ENCODE data around the gene BCL3.

Gene BCL3

DNA sequence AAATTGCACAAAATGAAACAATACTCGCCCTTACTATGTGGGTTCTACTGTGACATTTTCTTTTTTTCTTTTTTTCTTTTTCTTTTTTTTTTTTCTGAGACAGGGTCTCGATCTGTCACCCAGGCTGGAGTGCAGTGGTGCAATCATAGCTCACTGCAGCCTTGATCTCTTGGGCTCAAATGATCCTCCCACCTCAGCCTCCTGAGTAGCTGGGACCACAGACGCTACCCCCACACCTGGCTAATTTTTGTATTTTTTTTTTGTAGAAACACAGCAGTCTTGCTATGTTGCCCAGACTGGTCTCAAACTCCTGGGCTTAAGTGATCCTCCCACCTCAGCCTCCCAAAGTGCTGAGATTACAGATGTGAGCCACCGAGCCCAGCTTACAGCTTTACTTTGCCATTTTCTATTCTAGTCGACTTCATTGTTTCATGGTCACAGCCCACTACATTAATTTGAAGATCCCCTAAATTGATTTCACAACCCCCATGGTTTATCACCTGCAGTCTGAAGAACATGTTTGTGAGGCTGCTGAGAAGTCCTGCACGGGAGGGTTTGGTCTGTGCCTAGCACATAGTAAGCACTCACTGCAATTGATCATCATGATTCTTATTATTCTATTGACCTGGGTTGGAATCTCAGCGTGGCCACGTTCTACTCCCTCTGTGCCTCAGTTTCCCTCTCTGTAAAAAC lies 3.8 kb downstream of the BCL3 start:
- H3K4me1 ChIP-seq (ENCODE audit: insufficient read depth, low read length), result peaks cover 37% of the 10 kb centered on the region
- no peaks in the 10 kb centered on the region for H3K9me3 ChIP-seq (ENCODE audit: low read length)
- no peaks in the 10 kb centered on the region for H3K27me3 ChIP-seq (ENCODE audit: insufficient read depth, low read length)
- peaks cover 3% of the 10 kb centered on the region for H3K36me3 ChIP-seq (ENCODE audit: insufficient read depth, low read length)
- no peak overlapping the region for H2AFZ ChIP-seq (ENCODE audit: low read depth, low read length)
- no peak overlapping the region for H3K4me3 ChIP-seq (ENCODE audit: low read length)

DNA sequence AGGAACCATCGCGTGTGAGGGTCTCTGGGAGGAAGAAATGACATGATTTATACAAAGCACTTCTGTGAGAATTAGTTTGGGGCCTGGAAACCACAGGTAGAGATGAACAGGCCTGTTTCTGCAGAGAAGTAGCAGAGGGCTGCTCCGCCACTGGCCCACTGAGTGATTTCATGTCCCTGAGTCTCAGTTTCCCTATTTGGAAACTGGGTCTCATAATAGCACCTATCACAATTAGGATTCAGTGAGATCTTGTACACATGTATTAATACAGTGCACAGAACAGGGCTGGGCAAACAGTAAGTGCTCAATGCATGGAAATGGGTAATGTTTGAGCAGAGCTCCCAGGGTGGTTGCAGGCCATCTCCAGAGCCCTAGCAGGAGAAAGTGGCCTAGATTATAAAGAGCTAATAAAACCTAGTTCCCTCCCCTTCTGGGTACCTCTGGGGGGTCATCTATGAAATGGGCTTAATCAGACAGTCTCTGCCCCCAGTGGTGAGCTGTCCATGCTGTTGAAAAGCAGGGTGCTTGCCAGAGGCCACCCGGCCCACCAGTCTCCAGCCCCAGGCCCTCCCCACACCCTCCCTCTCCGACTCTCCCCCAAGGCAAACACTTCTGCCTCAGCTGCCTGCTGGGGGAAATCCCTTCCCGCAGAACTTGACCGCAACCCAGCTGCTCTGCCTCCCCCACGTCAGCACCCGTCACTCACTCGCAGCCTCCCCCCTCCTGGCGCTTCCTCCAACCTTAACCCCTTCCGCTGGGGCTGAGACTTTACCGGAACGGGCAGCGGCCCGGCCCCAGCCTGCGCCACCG lies 4.5 kb downstream of the BCL3 start:
- peaks cover 31% of the 10 kb centered on the region for H3K4me1 ChIP-seq (ENCODE audit: insufficient read depth, low read length)
- peak overlapping the region; percentile 52 for H3K4me3 ChIP-seq (ENCODE audit: low read length)
- no peaks in the 10 kb centered on the region for H3K27me3 ChIP-seq (ENCODE audit: insufficient read depth, low read length)
- no peaks in the 10 kb centered on the region for H3K9me3 ChIP-seq (ENCODE audit: low read length)
- H2AFZ ChIP-seq (ENCODE audit: low read depth, low read length), result no peak overlapping the region
- H3K36me3 ChIP-seq (ENCODE audit: insufficient read depth, low read length), result peaks cover 3% of the 10 kb centered on the region

DNA sequence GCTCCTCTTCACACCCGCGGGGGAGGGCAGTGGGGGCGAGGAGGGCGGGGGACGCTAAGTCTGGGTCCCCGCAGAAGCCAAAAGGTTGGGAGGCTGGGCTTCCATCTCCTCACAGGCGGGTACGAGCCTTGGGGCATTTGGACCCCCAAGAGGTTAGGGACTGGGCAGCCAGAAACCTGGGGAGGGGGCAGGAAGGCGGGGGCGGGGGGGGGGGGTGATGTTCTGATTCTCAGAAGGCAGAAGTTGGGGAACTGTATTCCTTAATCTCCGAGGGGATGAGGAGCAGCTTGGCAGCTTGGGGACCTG lies 5.1 kb downstream of the BCL3 start:
- no peaks in the 10 kb centered on the region for H3K27me3 ChIP-seq (ENCODE audit: insufficient read depth, low read length)
- no peaks in the 10 kb centered on the region for H3K9me3 ChIP-seq (ENCODE audit: low read length)
- peaks cover 30% of the 10 kb centered on the region for H3K4me1 ChIP-seq (ENCODE audit: insufficient read depth, low read length)
- H3K4me3 ChIP-seq (ENCODE audit: low read length), result peak overlapping the region; percentile 52
- H3K36me3 ChIP-seq (ENCODE audit: insufficient read depth, low read length), result peaks cover 3% of the 10 kb centered on the region
- no peak overlapping the region for H2AFZ ChIP-seq (ENCODE audit: low read depth, low read length)

DNA sequence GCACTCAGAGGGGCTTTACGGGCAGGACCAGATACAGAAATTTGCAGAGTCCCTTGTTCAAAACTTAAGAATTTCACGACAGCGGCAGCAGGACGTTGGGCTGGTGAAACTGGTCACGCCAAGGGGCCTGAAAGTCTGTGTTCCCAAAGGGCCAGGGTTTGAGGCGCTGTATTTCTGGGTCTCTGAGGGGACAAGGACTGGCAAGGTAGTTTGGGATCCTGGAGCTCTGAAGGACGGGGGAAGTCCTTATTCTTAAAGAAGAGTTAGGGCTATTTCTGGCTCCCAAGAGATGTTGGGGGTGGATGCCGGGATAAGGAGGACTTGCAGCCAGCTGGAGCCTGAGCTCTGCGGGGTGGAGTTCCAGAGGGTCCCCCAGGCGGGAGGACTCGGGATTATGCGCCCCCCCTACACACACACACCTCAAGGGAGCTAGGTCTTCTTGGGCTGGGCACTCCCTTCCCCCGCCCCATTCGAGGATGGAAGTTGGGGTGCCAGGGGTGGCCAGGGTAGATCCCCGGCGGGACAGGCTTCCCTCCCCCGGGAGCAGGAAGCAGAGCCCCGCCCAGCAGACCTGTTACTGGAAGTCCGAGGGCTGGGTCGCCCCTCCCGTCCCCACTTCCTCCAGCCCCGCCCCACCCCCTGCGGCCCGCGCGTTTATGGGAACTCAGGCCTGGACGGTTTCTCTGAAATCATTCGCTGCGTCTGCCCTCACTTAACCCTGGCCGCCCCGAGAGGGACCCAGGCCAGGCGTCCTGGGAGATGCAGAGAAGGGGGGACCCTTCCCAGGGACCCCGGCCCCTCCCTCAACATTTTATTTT lies 5.6 kb downstream of the BCL3 start:
- Histone ChIP-seq H3K9me3 (ENCODE audit: low read length) (no peaks in the 10 kb centered on the region), H3K4me1 (ENCODE audit: insufficient read depth, low read length) (peaks cover 29% of the 10 kb centered on the region), H3K36me3 (ENCODE audit: insufficient read depth, low read length) (peaks cover 3% of the 10 kb centered on the region), H2AFZ (ENCODE audit: low read depth, low read length) (peak overlapping the region; percentile 52), H3K4me3 (ENCODE audit: low read length) (peak overlapping the region; percentile 52), H3K27me3 (ENCODE audit: insufficient read depth, low read length) (no peaks in the 10 kb centered on the region)

DNA sequence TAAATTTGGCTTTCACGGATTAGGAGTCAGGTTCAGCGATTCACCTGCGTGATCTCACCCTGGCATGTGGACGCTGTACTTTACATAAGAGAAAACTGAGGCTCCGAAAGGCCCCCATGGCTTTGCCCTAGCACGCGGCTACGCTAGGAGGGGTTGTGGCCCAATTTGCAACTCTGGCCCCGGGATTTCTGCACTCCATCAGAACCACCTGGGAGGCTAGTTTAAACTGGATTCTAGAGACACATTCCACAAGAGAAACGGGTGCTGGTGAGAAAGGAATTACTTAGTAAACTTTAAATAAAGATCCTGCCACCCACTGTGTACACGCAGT lies 6.2 kb downstream of the BCL3 start:
- Histone ChIP-seq H3K36me3 (ENCODE audit: insufficient read depth, low read length) (peaks cover 6% of the 10 kb centered on the region), H2AFZ (ENCODE audit: low read depth, low read length) (peak overlapping the region; percentile 52), H3K4me3 (ENCODE audit: low read length) (peak overlapping the region; percentile 27), H3K4me1 (ENCODE audit: insufficient read depth, low read length) (peaks cover 25% of the 10 kb centered on the region), H3K9me3 (ENCODE audit: low read length) (no peaks in the 10 kb centered on the region), H3K27me3 (ENCODE audit: insufficient read depth, low read length) (no peaks in the 10 kb centered on the region)

DNA sequence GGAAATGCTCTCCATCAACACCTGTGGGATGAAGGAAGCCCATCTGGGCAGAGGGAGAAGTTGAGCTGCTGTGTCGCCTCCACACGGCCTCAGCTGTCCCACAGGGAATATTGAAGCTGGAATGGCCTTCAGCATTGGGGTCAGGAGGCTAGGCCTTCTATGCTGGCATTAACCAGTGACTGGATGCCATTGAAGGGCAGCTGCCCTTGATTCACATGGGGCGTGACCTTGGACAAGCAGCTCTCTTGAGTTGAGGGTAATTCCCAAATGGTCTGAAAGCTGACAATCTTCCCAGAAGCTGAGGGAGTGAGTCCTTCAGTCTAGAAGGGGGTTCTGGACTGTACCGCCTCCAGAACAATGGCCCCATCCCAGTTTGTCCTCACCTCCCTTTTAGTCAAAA lies 6.7 kb downstream of the BCL3 start:
- Histone ChIP-seq H3K4me3 (ENCODE audit: low read length) (no peak overlapping the region), H3K36me3 (ENCODE audit: insufficient read depth, low read length) (peaks cover 7% of the 10 kb centered on the region), H3K4me1 (ENCODE audit: insufficient read depth, low read length) (peaks cover 25% of the 10 kb centered on the region), H3K27me3 (ENCODE audit: insufficient read depth, low read length) (no peaks in the 10 kb centered on the region), H3K9me3 (ENCODE audit: low read length) (no peaks in the 10 kb centered on the region), H2AFZ (ENCODE audit: low read depth, low read length) (no peak overlapping the region)

DNA sequence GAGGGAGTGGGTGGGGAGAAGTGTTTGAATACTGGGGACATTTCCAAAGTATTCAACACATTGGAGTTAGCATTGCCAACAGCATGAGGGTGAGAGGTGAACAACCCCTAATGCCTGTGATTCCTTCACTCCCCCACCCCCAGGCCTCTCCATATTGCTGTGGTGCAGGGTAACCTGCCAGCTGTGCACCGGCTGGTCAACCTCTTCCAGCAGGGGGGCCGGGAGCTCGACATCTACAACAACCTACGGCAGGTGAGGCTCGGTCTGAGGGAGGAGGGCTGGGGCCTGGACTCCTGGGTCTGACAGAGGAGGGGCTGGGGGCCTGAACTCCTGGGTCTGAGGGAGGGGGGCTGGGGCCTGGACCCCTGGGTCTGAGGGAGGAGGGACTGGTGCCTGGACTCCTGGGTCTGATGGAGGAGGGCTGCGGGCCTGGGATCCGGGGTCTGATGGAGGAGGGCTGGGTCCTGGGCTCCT lies 7.6 kb downstream of the BCL3 start:
- peaks cover 25% of the 10 kb centered on the region for H3K4me1 ChIP-seq (ENCODE audit: insufficient read depth, low read length)
- H3K4me3 ChIP-seq (ENCODE audit: low read length), result no peak overlapping the region
- H3K9me3 ChIP-seq (ENCODE audit: low read length), result no peaks in the 10 kb centered on the region
- no peak overlapping the region for H2AFZ ChIP-seq (ENCODE audit: low read depth, low read length)
- peaks cover 7% of the 10 kb centered on the region for H3K36me3 ChIP-seq (ENCODE audit: insufficient read depth, low read length)
- H3K27me3 ChIP-seq (ENCODE audit: insufficient read depth, low read length), result no peaks in the 10 kb centered on the region

DNA sequence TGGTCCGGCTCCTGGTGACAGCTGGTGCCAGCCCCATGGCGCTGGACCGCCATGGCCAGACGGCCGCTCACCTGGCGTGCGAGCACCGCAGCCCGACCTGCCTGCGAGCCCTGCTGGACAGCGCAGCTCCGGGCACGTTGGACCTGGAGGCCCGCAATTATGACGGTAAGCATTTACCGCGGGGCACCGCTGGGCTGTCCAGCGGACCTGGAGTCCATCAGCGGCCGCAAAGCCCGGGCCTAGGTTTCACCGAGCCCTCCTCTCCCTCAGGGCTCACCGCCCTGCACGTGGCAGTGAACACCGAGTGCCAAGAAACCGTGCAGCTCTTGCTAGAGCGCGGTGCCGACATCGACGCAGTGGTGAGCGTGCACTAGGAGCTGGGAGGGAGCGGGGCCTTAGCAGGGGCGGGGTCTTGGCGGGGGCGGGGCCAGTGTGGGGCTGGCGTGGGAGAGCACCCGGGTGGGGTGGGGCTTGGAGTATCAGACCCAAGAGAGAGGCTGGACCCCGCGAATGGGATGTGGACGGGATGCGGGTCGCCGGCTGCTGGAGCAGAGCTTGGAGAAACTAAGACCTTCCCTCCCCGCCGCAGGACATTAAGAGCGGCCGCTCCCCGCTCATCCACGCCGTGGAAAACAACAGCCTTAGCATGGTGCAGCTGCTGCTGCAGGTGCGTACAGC lies 8.7 kb downstream of the BCL3 start:
- Histone ChIP-seq H3K27me3 (ENCODE audit: insufficient read depth, low read length) (no peaks in the 10 kb centered on the region), H3K36me3 (ENCODE audit: insufficient read depth, low read length) (peaks cover 7% of the 10 kb centered on the region), H3K4me3 (ENCODE audit: low read length) (no peak overlapping the region), H3K4me1 (ENCODE audit: insufficient read depth, low read length) (peaks cover 25% of the 10 kb centered on the region), H3K9me3 (ENCODE audit: low read length) (no peaks in the 10 kb centered on the region), H2AFZ (ENCODE audit: low read depth, low read length) (no peak overlapping the region)

DNA sequence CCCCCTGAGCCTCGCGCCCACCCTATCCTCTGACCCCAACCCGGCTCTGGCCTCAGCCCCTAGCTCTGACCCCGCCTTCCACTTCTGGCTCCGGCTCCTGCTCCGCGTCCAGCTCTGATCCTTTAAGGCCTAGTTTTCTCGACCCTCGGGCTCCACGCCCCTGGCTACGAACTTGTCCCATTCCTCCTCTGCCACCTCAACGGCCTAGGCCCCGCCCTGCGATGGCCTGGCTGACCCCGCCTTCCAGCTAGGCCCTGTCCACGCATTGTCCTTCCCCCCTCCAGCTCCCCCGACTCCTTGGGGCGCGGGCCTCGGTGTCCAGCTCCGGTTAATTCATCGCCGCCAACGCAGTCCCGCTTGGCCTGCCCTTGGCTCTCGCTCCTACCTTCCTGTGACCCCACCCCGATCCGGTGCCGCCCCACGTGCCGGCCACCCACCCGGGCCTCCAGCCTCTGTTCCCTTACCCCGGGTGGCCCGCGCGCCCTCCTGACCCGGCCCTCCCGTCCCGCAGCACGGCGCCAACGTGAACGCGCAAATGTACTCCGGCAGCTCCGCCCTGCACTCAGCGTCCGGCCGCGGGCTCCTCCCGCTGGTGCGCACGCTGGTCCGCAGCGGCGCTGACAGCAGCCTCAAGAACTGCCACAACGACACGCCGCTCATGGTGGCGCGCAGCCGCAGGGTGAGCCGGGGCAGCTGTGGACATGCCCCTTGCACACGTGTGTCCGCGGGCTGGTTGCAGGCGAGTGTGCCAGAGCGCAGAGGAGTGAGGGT lies 9.4 kb downstream of the BCL3 start:
- H2AFZ ChIP-seq (ENCODE audit: low read depth, low read length), result no peak overlapping the region
- H3K4me3 ChIP-seq (ENCODE audit: low read length), result no peak overlapping the region
- H3K36me3 ChIP-seq (ENCODE audit: insufficient read depth, low read length), result peaks cover 7% of the 10 kb centered on the region
- no peaks in the 10 kb centered on the region for H3K9me3 ChIP-seq (ENCODE audit: low read length)
- H3K4me1 ChIP-seq (ENCODE audit: insufficient read depth, low read length), result peaks cover 22% of the 10 kb centered on the region
- H3K27me3 ChIP-seq (ENCODE audit: insufficient read depth, low read length), result no peaks in the 10 kb centered on the region

DNA sequence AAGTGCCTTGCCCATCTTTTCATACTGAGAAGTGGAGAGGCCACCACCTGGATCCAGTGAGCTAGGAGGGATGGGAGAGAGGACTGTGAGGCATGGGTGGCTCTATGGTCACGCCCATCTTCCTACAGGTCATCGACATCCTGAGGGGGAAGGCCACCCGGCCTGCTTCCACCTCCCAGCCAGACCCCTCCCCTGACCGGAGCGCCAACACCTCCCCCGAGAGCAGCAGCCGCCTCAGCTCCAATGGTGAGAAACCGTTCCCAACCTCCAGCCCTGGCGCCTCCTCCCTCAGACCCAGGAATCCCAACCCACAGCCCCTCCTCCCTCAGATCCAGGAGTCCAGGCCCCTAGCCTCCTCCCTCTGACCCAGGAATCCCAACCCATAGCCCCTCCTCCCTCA lies 10.1 kb downstream of the BCL3 start:
- Histone ChIP-seq H2AFZ (ENCODE audit: low read depth, low read length) (no peak overlapping the region), H3K4me3 (ENCODE audit: low read length) (no peak overlapping the region), H3K4me1 (ENCODE audit: insufficient read depth, low read length) (peaks cover 18% of the 10 kb centered on the region), H3K36me3 (ENCODE audit: insufficient read depth, low read length) (peaks cover 7% of the 10 kb centered on the region), H3K27me3 (ENCODE audit: insufficient read depth, low read length) (no peaks in the 10 kb centered on the region), H3K9me3 (ENCODE audit: low read length) (no peaks in the 10 kb centered on the region)

DNA sequence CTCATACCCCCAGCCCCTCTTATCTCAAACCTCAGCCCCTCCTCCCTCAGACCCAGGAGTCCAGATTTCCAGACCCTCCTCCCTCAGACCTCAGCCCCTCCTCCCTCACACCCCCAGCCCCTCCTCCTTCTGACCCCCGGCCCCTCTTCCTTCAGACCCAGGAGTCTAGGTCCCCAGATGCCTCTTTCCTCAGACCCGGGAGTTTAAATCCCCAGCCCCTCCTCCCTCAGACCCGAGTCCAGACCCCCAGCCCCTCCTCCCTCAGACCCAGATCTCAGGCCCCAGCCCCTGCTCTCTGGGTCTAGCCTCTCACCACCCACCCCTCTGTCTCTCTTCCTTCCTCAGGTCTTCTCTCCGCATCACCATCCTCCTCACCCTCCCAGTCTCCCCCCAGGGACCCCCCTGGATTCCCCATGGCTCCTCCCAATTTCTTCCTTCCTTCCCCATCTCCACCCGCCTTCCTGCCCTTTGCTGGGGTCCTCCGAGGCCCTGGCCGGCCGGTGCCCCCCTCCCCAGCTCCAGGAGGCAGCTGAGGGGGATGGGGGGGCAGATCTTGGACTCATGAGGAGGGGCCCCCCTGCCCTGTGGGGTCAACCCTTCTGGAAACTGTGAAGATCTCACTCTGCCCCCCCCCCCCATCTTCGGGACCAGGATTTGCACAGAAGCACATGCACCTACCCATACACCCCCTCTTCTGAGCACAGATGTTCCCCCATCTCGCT lies 10.7 kb downstream of the BCL3 start:
- Histone ChIP-seq H3K27me3 (ENCODE audit: insufficient read depth, low read length) (no peaks in the 10 kb centered on the region), H3K4me1 (ENCODE audit: insufficient read depth, low read length) (peaks cover 12% of the 10 kb centered on the region), H3K9me3 (ENCODE audit: low read length) (no peaks in the 10 kb centered on the region), H3K36me3 (ENCODE audit: insufficient read depth, low read length) (peaks cover 7% of the 10 kb centered on the region), H3K4me3 (ENCODE audit: low read length) (no peak overlapping the region), H2AFZ (ENCODE audit: low read depth, low read length) (no peak overlapping the region)

DNA sequence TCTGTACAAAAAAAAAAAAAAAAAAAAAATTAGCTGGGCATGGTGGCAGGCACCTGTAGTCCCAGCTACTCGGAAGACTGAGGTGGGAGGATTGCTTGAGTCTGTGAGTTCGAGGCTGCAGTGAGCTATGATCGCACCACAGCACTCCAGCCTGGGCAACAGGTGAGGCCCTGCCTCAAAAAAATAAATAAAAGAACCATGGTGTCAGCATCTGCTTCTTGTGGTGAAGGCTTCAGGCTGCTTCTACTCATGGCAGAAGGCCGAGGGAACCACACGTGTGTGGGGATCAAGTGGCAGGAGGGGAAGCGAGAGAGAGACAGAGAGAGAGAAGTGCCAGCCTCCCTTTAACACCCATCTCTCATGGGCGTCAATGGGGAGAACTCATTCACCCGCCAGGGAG lies 13.5 kb downstream of the BCL3 start:
- no peak overlapping the region for H3K4me3 ChIP-seq (ENCODE audit: low read length)
- no peaks in the 10 kb centered on the region for H3K27me3 ChIP-seq (ENCODE audit: insufficient read depth, low read length)
- peaks cover 4% of the 10 kb centered on the region for H3K36me3 ChIP-seq (ENCODE audit: insufficient read depth, low read length)
- H3K9me3 ChIP-seq (ENCODE audit: low read length), result no peaks in the 10 kb centered on the region
- H2AFZ ChIP-seq (ENCODE audit: low read depth, low read length), result no peak overlapping the region
- no peaks in the 10 kb centered on the region for H3K4me1 ChIP-seq (ENCODE audit: insufficient read depth, low read length)

Data from neuron (in vitro differentiated cells).